Activated T-helper 9 cell treated with anti-CD3 and anti-CD28 coated beads, Interleukin-2, amount 50 U/mL, for 16 hours (primary cell): Measurements from ENCODE around the gene CASP12.

Source experiments
- DNase-seq: peaks from one replicate; pipeline ENCODE4 v3.0.0-alpha.2; 2020; ENCODE audit warnings: low read depth

The CASP12 gene

DNA sequence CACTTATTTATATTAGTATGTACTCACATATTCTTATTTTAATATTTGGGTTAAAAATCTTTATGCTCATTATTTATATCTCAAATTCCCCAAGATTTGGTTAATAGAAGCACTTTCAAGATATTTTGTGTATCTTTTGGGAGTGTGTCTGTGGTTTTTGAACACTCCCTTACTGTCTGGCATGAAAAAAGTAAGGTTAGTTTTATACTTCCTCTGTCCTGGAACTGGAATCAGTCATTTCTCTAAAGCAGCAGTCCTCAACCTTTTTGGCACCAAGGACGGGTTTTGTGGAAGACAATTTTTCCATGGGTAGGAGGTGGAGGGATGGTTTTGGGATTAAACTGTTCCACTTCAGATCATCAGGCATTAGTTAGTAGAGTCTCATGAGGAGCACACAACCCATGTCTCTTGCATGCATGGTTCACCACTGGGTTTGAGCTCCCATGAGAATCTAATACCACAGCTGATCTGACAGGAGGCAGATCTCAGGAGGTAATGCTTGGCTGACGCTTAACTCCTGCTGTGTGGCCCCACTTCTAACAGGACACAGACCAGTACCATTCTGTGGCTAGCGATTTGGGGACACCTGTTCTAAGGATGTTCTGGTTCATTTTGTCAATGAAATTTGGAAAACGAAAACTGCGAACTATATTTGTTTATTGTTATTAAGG is 60.2 kb downstream of the CASP12 start:
- DNase-seq: no peak

DNA sequence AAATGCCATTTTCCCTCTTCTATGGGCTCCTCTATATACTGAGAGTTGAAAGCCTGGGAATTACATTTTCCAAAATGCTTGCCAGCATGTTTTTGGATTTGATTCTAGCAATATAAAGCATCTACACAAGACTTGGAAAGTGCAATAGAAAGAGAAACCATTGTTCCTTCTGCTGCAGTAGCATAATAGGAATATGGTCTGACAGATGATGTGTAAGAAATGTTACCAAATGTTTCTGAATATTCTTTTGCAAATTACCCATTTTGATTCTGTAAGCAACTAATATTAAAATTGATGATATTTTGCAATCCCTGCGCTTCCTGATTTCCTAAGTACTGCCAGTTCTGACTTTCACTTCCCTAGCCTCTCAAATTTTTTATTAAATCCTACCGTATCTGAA is 61.6 kb downstream of the CASP12 start:
- DNase-seq: no peak
